ENCODE measurements around the gene SPON1. TPM values are rescaled to one million over a fixed set of nuclear protein-coding genes. Genes with fewer than 3 reads are reported as not detected.

SPON1 gene
- total and polyA plus RNA-seq, 8 donors, result 0.83 to 17.5 (median 1.7) TPM

- 63 to 70% methylated on average over 2 of the region's 2 CpGs for WGBS, 2 donors
- ATAC-seq (no peak), FAIRE-seq (no peak), DNase-seq (no peak)
- no peak overlapping the region for H3K27ac ChIP-seq
- H3K4me1 ChIP-seq, result no peaks in the 10 kb centered on the region
- no peaks in the 10 kb centered on the region for H3K9me3 ChIP-seq
- intact Hi-C loops (cut with DNase I), result no loop called here
- H3K27me3 ChIP-seq, result no peaks in the 10 kb centered on the region
- no peaks in the 10 kb centered on the region for H3K36me3 ChIP-seq
- TF ChIP-seq, protein P1, sequence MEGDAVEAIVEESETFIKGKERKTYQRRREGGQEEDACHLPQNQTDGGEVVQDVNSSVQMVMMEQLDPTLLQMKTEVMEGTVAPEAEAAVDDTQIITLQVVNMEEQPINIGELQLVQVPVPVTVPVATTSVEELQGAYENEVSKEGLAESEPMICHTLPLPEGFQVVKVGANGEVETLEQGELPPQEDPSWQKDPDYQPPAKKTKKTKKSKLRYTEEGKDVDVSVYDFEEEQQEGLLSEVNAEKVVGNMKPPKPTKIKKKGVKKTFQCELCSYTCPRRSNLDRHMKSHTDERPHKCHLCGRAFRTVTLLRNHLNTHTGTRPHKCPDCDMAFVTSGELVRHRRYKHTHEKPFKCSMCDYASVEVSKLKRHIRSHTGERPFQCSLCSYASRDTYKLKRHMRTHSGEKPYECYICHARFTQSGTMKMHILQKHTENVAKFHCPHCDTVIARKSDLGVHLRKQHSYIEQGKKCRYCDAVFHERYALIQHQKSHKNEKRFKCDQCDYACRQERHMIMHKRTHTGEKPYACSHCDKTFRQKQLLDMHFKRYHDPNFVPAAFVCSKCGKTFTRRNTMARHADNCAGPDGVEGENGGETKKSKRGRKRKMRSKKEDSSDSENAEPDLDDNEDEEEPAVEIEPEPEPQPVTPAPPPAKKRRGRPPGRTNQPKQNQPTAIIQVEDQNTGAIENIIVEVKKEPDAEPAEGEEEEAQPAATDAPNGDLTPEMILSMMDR (IDR thresholded peaks at IDR 0.05), result no peak
- no peak overlapping the region for H3K4me3 ChIP-seq
These were observed 261.9 kb downstream of the SPON1 start for GRCh38 chr11:14224395-14224794.

DNA sequence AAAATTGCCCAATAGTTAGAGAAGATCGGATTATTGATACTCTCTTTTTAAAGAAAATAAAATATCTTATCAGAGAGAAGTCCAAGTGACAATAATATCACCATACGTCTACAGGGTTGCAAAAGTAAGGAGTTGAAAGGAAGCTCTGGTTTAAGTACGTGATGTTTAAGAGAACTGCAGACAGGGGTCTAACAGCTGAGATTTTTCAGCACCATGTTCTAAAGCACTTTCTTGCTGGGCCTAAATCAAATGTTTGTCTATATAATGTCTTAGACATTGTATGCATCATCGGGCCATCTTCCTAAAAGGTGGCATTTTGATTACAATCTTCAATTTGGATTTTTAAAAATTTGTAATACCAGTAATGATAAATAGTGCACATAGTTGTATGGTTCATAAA, 263.1 kb downstream of the SPON1 start:
- Histone ChIP-seq H3K4me1 (no peaks in the 10 kb centered on the region), H3K27me3 (no peaks in the 10 kb centered on the region), H3K4me3 (no peak overlapping the region), H3K36me3 (no peaks in the 10 kb centered on the region), H3K27ac (no peak overlapping the region), H3K9me3 (no peaks in the 10 kb centered on the region)
- 76 to 87% methylated on average over 4 of the region's 4 CpGs for WGBS, 2 donors
- ATAC-seq, result no peak
- no peak for DNase-seq
- no peak for FAIRE-seq
- intact Hi-C loops (cut with DNase I), result no loop called here
- TF ChIP-seq, protein P1 (IDR thresholded peaks at IDR 0.05), result no peak

- TF ChIP-seq, protein P1 (IDR thresholded peaks at IDR 0.05), result no peak
- no peaks in the 10 kb centered on the region for H3K9me3 ChIP-seq
- FAIRE-seq (no peak), DNase-seq (no peak), ATAC-seq (no peak)
- no peak overlapping the region for H3K4me3 ChIP-seq
- H3K4me1 ChIP-seq, result no peaks in the 10 kb centered on the region
- no peaks in the 10 kb centered on the region for H3K36me3 ChIP-seq
- 82 to 94% methylated on average over 2 of the region's 2 CpGs for WGBS, 2 donors
- H3K27me3 ChIP-seq, result no peaks in the 10 kb centered on the region
- intact Hi-C loops (cut with DNase I), result no loop called here
- H3K27ac ChIP-seq, result no peak overlapping the region
These were observed 265.8 kb downstream of the SPON1 start for GRCh38 chr11:14228356-14228755.

GRCh38 chr11:14229472-14229871, 266.9 kb downstream of the SPON1 start:
- Histone ChIP-seq H3K27ac (no peak overlapping the region), H3K4me3 (no peak overlapping the region), H3K9me3 (no peaks in the 10 kb centered on the region), H3K36me3 (no peaks in the 10 kb centered on the region), H3K27me3 (no peaks in the 10 kb centered on the region), H3K4me1 (no peaks in the 10 kb centered on the region)
- ATAC-seq (no peak), DNase-seq (no peak), FAIRE-seq (no peak)
- WGBS, 2 donors, result 46 to 48% methylated on average over 11 of the region's 11 CpGs
- intact Hi-C loops (cut with DNase I), result no loop called here
- TF ChIP-seq, protein P1 (IDR thresholded peaks at IDR 0.05), result no peak

GRCh38 chr11:14230407-14230806, 267.9 kb downstream of the SPON1 start:
- no peak for ATAC-seq
- Histone ChIP-seq H3K4me1 (no peaks in the 10 kb centered on the region), H3K27me3 (no peaks in the 10 kb centered on the region), H3K4me3 (no peak overlapping the region), H3K36me3 (no peaks in the 10 kb centered on the region), H3K9me3 (no peaks in the 10 kb centered on the region), H3K27ac (no peak overlapping the region)
- intact Hi-C loops (cut with DNase I), result no loop called here
- TF ChIP-seq, protein P1 (IDR thresholded peaks at IDR 0.05), result no peak
- WGBS, 2 donors, result 62 to 64% methylated on average over 6 of the region's 6 CpGs
- no peak for DNase-seq
- FAIRE-seq, result no peak

Data from pancreas (tissue), 10 donors.